ENCODE results near the gene CORO7. TPM values are rescaled to one million over a fixed set of nuclear protein-coding genes. Genes with fewer than 3 reads are reported as not detected.
A peak's percentile ranks its signal among the peaks of the same experiment; 100 is the strongest.
"Not testable (repeated sequence)": the region's sequence is repeated elsewhere in the genome, so short reads cannot be mapped to it uniquely, and the experiment has no call there.

CORO7 gene
- total and polyA plus RNA-seq, 10 donors: 29.7 to 177 (median 117) TPM

- WGBS, 5 donors: 89 to 92% (median 92%) methylated on average over 9 of the region's 9 CpGs
- Histone ChIP-seq H3K36me3 (peaks cover 0 to 100% (median 65%) of the 10 kb centered on the region in 6 donors), H3K27ac (peak overlapping the region in 2 of 8 donors; percentile 18 to 38), H3K4me1 (peaks cover 0 to 52% (median 9%) of the 10 kb centered on the region in 6 donors), H3K4me3 (no peak overlapping the region), H3K9me3 (no peaks in the 10 kb centered on the region), H3K27me3 (replicated peaks in 1 of 7) (no peaks in the 10 kb centered on the region)
- TF ChIP-seq CTCF (IDR thresholded peaks at IDR 0.05 in 8 of 11, conservative IDR thresholded peaks at IDR 0.05 in 3 of 11): no peak
- no peak for TF ChIP-seq POLR2A (IDR thresholded peaks at IDR 0.05)
- no peak for TF ChIP-seq POLR2AphosphoS5 (IDR thresholded peaks at IDR 0.05)
- no peak for DNase-seq
- intact Hi-C loops (cut with DNase I; ENCODE audit: low total_unique reads): no loop called here
Observed at GRCh38 chr16:4399001-4399730, 17.2 kb downstream of the CORO7 start.

- TF ChIP-seq POLR2A (IDR thresholded peaks at IDR 0.05) (no peak), CTCF (IDR thresholded peaks at IDR 0.05 in 8 of 11, conservative IDR thresholded peaks at IDR 0.05 in 3 of 11) (no peak), POLR2AphosphoS5 (IDR thresholded peaks at IDR 0.05) (no peak)
- H3K4me3 ChIP-seq: no peak overlapping the region
- peaks cover 0 to 100% (median 63%) of the 10 kb centered on the region in 6 donors for H3K36me3 ChIP-seq
- no peaks in the 10 kb centered on the region for H3K9me3 ChIP-seq
- H3K27me3 ChIP-seq (replicated peaks in 1 of 7): no peaks in the 10 kb centered on the region
- intact Hi-C loops (cut with DNase I; ENCODE audit: low total_unique reads): no loop called here
- H3K27ac ChIP-seq: no peak overlapping the region
- DNase-seq: peak; percentile 51
- WGBS, 5 donors: 69 to 77% (median 72%) methylated on average over 6 to 9 of the region's 9 CpGs
- H3K4me1 ChIP-seq: peaks cover 0 to 62% (median 13%) of the 10 kb centered on the region in 6 donors
Observed at GRCh38 chr16:4395055-4395726, 21.2 kb downstream of the CORO7 start.

GRCh38 chr16:4393850-4394249, 22.5 kb downstream of the CORO7 start:
- H3K27me3 ChIP-seq (replicated peaks in 1 of 7); H3K4me3 ChIP-seq; H3K9me3 ChIP-seq; intact Hi-C loops (cut with DNase I; ENCODE audit: low total_unique reads): not testable (repeated sequence)
- peak; percentile 49 for DNase-seq
- Histone ChIP-seq H3K27ac (peak overlapping the region in 1 of 8 donors; percentile 42), H3K4me1 (peaks cover 0 to 62% (median 23%) of the 10 kb centered on the region in 6 donors), H3K36me3 (peaks cover 4 to 100% (median 66%) of the 10 kb centered on the region in 6 donors)
- 91 to 95% (median 93%) methylated on average over 15 of the region's 15 CpGs for WGBS, 5 donors

GRCh38 chr16:4393240-4393600, 23.2 kb downstream of the CORO7 start:
- 83 to 92% (median 85%) methylated on average over 6 of the region's 6 CpGs for WGBS, 5 donors
- TF ChIP-seq POLR2A (IDR thresholded peaks at IDR 0.05): no peak
- no peak for TF ChIP-seq POLR2AphosphoS5 (IDR thresholded peaks at IDR 0.05)
- TF ChIP-seq CTCF (IDR thresholded peaks at IDR 0.05 in 8 of 11, conservative IDR thresholded peaks at IDR 0.05 in 3 of 11): no peak
- Histone ChIP-seq H3K36me3 (peaks cover 4 to 100% (median 68%) of the 10 kb centered on the region in 6 donors), H3K4me1 (peaks cover 0 to 69% (median 26%) of the 10 kb centered on the region in 6 donors), H3K27me3 (replicated peaks in 1 of 7) (no peaks in the 10 kb centered on the region), H3K9me3 (no peaks in the 10 kb centered on the region), H3K4me3 (no peak overlapping the region), H3K27ac (peak overlapping the region in 4 of 8 donors; percentile 8 to 60 (median 32))
- intact Hi-C loops (cut with DNase I; ENCODE audit: low total_unique reads): no loop called here
- no peak for DNase-seq
